Thyroid gland (tissue), 4 donors: ENCODE results near the gene MLNR.

Experiments
- CTCF ChIP-seq, 6 experiments: fragments of 200-600 bp in 3 of 6; fragments of 450-650 bp in 3 of 6; sonication (generic) in 3 of 6; IDR thresholded peaks; one replicate each; pipeline ENCODE4 v1.5.1; 2016 to 2019; ENCODE audit warnings: antibody characterized with exemption in 6 of 6, mild to moderate bottlenecking in 2 of 6, inconsistent platforms in 1 of 6, moderate library complexity in 1 of 6
- POLR2A ChIP-seq, 2 donors: fragments of 450-650 bp; IDR thresholded peaks; one replicate each; pipeline ENCODE4 v1.6.1; 2017; ENCODE audit warnings: antibody characterized with exemption in 2 of 2, mild to moderate bottlenecking in 2 of 2, moderate library complexity in 1 of 2

GRCh38 chr13:49171359-49171758, 48.8 kb upstream of the MLNR start:
- no peak for TF ChIP-seq CTCF (IDR thresholded peaks at IDR 0.05)
- no peak for TF ChIP-seq POLR2A (IDR thresholded peaks at IDR 0.05)
